GM19193 (cell line): Measurements from ENCODE around the gene MYOM1.

ENCODE experiments used
- POLR2A ChIP-seq: IDR thresholded peaks from 4 replicates; pipeline ENCODE4 v1.6.1; 2011; ENCODE audit not compliant: insufficient read depth, insufficient read length; ENCODE audit errors: extremely low read depth

MYOM1 gene

GRCh38 chr18:3092727-3093126 lies 127.0 kb downstream of the MYOM1 start:
- TF ChIP-seq POLR2A, result no peak

- TF ChIP-seq POLR2A, result no peak
These were observed 130.2 kb downstream of the MYOM1 start for GRCh38 chr18:3089579-3089978.

- no peak for TF ChIP-seq POLR2A
These were observed 131.3 kb downstream of the MYOM1 start for GRCh38 chr18:3088449-3088848.

GRCh38 chr18:3086871-3087270 lies 132.9 kb downstream of the MYOM1 start:
- TF ChIP-seq POLR2A, result no peak

- TF ChIP-seq POLR2A, result no peak
These were observed 134.2 kb downstream of the MYOM1 start for GRCh38 chr18:3085612-3086011.

- TF ChIP-seq POLR2A, result no peak
These were observed 135.6 kb downstream of the MYOM1 start for GRCh38 chr18:3084206-3084605.

GRCh38 chr18:3083766-3084165 lies 136.0 kb downstream of the MYOM1 start:
- TF ChIP-seq POLR2A, result no peak

- TF ChIP-seq POLR2A, result no peak
These were observed 138.2 kb downstream of the MYOM1 start for GRCh38 chr18:3081584-3081991.

GRCh38 chr18:3079653-3080052 lies 140.1 kb downstream of the MYOM1 start:
- no peak for TF ChIP-seq POLR2A

- no peak for TF ChIP-seq POLR2A
These were observed 144.3 kb downstream of the MYOM1 start for GRCh38 chr18:3075491-3075890.

- TF ChIP-seq POLR2A, result no peak
These were observed 145.7 kb downstream of the MYOM1 start for GRCh38 chr18:3074087-3074486.

- TF ChIP-seq POLR2A, result no peak
These were observed 148.1 kb downstream of the MYOM1 start for GRCh38 chr18:3071676-3072075.

- no peak for TF ChIP-seq POLR2A
These were observed 149.9 kb downstream of the MYOM1 start for GRCh38 chr18:3069671-3070433.

GRCh38 chr18:3067722-3068121 lies 152.0 kb downstream of the MYOM1 start:
- TF ChIP-seq POLR2A, result no peak

- TF ChIP-seq POLR2A, result no peak
These were observed 152.6 kb downstream of the MYOM1 start for GRCh38 chr18:3067165-3067661.

GRCh38 chr18:3066341-3067110 lies 153.2 kb downstream of the MYOM1 start:
- TF ChIP-seq POLR2A, result no peak

- no peak for TF ChIP-seq POLR2A
These were observed 156.7 kb downstream of the MYOM1 start for GRCh38 chr18:3062798-3063680.
